Placental epithelial cell (primary cell): ENCODE data around the gene LTC4S. TPM values are rescaled to one million over a fixed set of nuclear protein-coding genes. Genes with fewer than 3 reads are reported as not detected.

ENCODE experiments used
- small RNA-seq: library from RNA; depleted of rRNA; stranded (forward); fragments of <200 nt; gene quantifications from one replicate; pipeline ENCODE3, GENCODE V24; 2012
- total RNA-seq: library from RNA; depleted of rRNA; stranded (reverse); fragments of >200 nt; gene quantifications from 2 replicates; pipeline ENCODE4 v1.2.3, GENCODE V29; 2012

Gene LTC4S
- 1.2 TPM in 1 of 2 replicates, not detected in the other for total RNA-seq

GRCh38 chr5:179793468-179794139 is at the start of gene LTC4S:
Gene LTC4S (plus strand): TSS chr5:179793986. CDS start chr5:179794081, 95 bp downstream.

GRCh38 chr5:179806250-179807048 is 12.7 kb downstream of the LTC4S start, which contains the start of gene MGAT4B:
Gene MGAT4B (minus strand): TSS chr5:179806866. CDS start chr5:179806583, 283 bp downstream.

GRCh38 chr5:179820483-179821297 is 26.9 kb downstream of the LTC4S start, which contains the start of gene SQSTM1:
Gene SQSTM1 (plus strand): TSS chr5:179820905. CDS start chr5:179820937, 32 bp downstream.

Small RNA genes lying within 50 kb of the gene (small RNA-seq; reads per million reads assigned to genes)
- gene MIR1229 = not detected

Other genes with a start within 250 kb of the LTC4S start
- gene RUFY1, start 243.4 kb upstream of the LTC4S start, total RNA-seq = 34.4 and 42.4 TPM in 2 replicates
- gene HNRNPH1, start 170.3 kb upstream of the LTC4S start, total RNA-seq = 384 and 639 TPM in 2 replicates
- gene CBY3, start 113.0 kb upstream of the LTC4S start, total RNA-seq = 0.39 TPM in 1 of 2 replicates, not detected in the other
- 438 and 620 TPM in 2 replicates for gene CANX, start 95.0 kb upstream of the LTC4S start, total RNA-seq
- 11.0 and 13.3 TPM in 2 replicates for gene MAML1, start 61.2 kb upstream of the LTC4S start, total RNA-seq
- 79.7 and 99.2 TPM in 2 replicates for gene MGAT4B, start 12.9 kb downstream of the LTC4S start, total RNA-seq
- gene SQSTM1, start 26.9 kb downstream of the LTC4S start, total RNA-seq = 121 and 166 TPM in 2 replicates
- gene MRNIP, start 64.8 kb downstream of the LTC4S start, total RNA-seq = 6.2 and 26.7 TPM in 2 replicates
- gene TBC1D9B, start 113.9 kb downstream of the LTC4S start, total RNA-seq = 64.0 and 96.6 TPM in 2 replicates